Fibroblast of the conjunctiva (primary cell): Measurements from ENCODE around the gene MXD3.
"Not testable (repeated sequence)": the region's sequence is repeated elsewhere in the genome, so short reads cannot be mapped to it uniquely, and the experiment has no call there.

ENCODE experiments used
- DNase-seq: peaks from one replicate; pipeline ENCODE4 v3.0.0-alpha.2; 2010; ENCODE audit warnings: low read depth

Gene MXD3

DNA sequence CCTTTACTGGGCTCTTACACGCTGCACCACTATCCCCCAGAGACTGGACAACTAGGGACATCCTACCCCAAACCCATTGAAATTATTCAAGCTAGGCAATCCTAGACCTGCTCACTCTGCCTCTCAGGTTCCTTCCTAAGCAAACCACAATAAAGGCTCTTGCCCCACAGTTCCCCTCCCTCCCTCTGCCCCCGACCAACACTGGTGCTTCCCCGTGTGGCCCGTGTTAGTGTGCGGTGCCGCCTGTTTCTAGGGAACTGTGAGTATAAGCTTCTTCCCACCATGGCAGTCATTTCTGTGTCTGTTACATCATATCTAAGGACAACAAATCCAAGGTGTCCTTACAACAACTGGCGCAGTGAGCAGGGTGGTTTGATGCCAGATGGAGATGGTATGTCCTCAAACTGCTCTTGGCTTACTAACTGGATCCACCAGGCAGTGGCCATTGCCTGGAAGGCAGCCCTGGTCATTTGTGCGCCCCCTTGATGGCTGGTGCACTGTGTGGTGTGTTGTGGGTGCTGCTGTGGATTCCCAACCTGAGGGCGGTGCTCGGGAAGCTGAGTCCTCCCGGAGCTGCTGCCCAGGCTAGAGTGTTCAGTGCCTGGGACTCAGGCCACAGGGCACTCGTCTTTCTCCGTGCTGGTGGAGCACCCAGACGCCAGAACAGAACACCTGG is 8.4 kb upstream of the MXD3 start:
- no peak for DNase-seq

DNA sequence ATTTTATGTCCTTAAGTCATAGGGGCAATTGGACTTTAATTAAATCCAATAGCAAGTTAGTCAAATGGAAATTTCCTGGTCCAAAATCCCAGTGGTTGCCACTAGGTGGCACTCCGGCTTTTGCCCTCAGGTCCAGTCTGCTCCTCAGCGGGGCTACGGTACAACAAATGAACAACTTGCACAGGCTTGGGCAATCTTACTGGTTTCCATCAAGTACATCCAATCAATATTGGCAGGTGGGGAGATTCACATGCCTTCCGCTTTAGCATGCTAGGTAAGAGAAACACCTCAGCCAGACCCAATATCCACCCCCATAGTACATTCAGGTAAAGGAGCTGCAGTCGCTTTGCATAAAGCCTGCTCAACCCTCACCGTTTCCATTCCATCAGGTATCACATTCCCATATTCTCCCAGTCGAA is 6.3 kb upstream of the MXD3 start:
- peak; percentile 69 for DNase-seq

DNA sequence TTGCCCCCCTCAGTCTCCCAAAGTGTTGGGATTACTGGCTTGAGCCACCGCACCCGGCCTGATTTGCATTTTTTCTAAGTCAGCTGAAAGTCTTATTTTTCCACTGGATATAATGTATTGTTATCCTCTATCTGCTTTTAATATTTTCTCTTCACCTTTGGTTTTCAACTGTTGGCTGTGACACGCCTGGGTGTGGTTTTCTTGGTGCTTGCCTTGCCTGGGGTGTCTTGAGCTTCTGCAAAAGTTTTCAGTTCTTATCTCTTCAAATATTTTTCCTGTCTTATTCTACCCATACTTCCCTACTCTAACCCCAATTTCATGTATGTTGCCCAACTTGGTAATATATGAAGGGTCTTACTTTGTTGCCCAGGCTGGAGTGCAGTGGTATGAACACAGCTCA is 4.3 kb upstream of the MXD3 start:
- no peak for DNase-seq

DNA sequence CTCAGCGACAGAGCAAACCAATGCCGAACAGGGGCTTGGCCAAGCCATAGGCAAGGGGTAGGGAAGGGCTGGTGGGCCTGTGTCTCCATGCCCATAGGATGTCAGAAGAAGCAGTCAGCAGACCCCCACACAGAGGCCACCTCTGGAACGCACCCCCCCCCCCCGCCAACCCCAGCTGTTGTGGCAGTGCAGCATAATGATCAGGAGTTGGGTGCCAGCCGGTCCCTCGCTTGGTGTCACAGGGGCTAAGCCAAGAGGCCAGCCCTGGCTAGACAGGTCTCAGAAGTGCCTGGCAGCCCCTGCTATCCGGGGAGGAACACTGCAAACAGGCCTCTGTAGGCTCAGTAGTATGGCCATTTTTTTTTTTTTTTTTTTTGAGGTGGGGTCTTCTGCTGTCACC is 3.7 kb upstream of the MXD3 start:
- no peak for DNase-seq

DNA sequence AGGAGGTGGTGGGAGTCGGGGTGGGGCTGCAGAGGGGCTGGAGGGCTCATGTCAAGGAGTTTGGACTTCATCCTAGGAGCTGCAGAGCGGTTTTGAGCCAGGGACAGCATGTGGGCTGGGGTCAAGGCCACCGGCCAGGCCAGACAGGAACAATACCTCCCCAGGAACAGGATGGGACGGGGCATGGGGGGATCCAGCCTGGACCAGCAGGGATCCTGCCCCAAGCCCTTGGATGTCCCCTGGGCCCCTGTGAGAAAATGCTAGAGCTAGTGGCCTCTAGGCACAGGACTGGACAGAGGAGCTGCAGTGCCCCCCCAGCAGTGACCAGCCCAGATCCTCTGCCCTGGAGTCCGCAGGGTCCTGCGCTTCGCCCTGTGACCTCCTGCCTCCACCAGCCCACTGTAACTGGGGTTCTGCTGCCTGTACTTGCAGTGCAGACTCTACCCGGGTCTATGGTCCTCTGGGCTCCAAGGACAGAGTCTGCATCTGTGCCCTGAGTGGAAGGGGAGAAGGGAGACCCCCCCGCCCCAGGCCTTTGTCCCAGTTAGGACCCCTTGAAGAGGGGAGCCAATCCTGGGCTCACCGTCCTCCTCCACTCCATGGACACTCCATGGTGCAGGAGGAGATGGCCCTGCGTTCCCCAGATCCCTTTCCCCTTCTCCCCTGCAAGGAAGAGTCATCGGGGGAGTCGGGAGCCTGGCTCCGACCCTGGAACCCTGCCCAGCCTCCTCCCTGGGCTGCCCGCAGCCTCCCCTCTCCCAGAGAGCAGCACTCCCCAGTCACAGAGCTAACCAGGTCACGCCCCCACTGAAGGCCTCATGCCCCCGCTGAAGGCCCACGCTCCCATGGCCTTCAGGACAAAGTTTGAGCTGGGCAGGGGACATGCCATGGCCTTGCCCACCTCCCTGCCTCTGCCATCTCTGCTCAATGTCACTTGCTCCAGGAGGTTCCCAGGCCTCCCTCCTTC is 3.0 kb upstream of the MXD3 start:
- DNase-seq, result no peak

GRCh38 chr5:177313561-177314259 is 2.0 kb upstream of the MXD3 start:
- DNase-seq, result no peak

GRCh38 chr5:177312649-177313181 is 1.0 kb upstream of the MXD3 start:
- no peak for DNase-seq

GRCh38 chr5:177311392-177311722 is 341 bp downstream of the MXD3 start:
- no peak for DNase-seq

DNA sequence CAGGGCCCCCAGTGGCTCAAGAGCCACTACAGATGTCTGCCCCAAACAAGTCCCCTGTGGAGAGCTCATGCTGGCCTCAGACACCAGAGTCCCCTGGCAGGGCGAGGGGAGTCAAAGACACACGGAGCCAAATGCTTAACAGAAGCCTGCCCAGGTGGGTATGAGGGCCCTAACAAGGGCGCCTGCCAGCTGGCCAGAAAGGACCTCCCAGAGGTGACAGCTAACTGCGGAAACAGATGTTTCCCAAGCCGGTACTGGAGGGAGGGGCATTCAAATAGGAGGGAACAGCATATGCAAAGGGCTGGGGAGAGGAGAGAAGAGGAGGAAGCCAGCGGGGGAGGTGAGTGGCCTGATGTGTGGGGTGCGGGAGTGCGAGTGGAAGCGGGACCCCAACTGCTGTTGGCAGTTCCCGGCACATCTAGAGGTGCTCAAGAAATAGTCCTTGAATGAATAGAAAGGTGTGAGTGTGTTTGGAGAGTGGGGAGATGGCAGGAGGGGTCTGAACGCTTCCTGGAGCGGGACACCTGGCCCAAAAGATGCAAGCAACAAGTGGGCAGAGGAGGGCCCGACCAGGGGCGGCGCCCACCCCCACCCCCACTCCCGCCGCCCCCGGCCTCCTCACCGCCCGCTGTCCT is 824 bp downstream of the MXD3 start:
- DNase-seq, result no peak

- no peak for DNase-seq
Measured at GRCh38 chr5:177310332-177310731, 1.4 kb downstream of the MXD3 start.

DNA sequence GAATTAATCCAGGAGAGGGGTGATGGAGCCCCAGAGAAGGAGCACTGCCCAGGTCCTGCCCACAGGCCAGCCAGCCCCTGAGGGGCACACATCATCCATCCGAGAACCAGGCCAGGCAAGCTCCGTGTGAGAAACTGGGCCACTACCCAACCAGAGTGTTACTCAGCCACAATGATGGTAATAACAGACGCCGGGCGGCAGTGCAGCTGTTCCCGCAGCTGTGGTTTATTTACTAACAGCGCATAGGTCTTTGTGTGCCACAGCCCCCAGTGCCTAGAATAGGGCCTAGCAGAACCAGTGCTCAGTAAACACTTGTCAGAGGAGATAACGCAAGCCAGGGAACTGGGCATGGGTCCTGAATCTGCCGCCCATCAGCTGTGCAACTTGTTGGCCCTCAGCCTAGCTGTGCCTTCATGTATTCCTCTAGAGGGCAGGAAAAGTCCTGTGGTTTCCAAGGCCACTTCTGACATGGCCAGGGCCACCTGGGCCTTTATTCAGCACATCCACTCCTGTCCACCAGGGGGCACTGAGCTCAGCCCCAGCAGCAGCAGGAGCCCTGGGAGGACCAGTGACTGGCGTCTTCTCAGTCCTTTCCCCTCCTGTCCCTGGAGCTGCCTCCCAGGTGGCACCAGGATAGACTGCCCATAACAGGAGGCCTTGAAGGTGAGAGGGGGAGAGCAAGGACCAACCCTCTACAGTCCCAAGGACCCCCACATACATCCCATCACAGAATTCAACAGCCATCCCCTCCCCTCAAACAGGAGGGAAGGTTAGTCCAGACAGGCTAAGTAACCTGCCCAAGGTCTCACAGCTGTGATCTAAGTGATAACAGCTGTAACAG is 2.1 kb downstream of the MXD3 start:
- peak; percentile 45 for DNase-seq

DNA sequence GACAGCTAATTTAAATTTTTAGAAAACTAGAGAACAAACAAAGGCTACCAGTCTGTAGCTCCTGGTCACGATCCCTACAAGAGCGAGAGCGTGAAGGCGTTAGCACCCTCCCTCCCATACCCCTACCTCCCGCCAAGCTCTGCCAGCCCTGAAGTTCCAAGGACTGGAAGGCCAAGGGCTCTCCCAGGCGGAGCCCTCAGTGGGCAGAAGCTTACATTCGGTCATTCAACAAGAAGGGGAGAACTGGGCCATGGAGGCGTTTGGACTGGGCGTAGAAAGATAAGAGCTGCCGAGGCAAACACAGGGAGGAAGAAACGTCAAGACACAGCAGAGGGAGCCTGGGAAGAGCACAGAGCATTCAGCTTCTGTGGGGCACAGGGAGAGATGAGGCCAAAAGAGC is 3.0 kb downstream of the MXD3 start:
- no peak for DNase-seq

DNA sequence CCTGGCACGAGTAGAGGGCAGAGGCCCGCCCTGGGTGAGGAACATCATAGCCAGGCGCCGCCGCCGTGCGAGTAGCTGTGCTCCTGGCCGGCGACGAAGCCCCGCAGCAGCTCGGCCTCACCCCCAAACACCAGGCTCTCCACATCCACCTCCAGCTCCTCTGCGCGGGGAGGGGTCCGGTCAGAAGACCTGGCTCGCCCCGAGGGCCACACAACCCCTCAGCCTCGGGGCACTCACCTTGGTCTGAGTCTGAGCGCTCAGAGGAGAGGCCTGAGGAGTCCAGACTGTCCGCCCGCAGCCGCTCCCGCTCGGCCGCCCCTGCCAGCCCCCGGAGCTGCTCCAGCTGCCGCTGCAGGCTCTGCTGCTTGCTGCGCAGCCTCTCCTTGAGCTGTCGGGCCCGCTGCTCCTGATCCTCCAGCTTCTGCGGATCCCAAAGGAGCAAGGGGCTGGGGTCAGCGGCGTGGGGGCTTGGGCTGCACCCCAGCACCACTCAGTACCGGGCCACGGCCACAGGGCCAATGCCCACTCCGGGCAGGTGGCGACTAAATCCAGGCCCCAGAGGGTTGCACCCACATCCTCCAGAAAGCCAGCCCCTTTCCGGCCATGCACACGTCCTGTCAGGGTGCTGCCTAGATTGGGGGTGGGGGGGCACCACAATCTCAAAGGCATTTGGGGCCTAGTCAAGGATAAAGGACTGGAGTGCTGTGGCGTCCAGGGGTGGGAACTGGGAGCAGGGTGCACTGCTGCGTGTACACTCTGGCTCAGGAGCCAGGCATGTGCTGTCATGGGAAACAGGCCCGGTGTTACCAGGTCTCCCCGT is 3.9 kb downstream of the MXD3 start:
- DNase-seq, result no peak

DNA sequence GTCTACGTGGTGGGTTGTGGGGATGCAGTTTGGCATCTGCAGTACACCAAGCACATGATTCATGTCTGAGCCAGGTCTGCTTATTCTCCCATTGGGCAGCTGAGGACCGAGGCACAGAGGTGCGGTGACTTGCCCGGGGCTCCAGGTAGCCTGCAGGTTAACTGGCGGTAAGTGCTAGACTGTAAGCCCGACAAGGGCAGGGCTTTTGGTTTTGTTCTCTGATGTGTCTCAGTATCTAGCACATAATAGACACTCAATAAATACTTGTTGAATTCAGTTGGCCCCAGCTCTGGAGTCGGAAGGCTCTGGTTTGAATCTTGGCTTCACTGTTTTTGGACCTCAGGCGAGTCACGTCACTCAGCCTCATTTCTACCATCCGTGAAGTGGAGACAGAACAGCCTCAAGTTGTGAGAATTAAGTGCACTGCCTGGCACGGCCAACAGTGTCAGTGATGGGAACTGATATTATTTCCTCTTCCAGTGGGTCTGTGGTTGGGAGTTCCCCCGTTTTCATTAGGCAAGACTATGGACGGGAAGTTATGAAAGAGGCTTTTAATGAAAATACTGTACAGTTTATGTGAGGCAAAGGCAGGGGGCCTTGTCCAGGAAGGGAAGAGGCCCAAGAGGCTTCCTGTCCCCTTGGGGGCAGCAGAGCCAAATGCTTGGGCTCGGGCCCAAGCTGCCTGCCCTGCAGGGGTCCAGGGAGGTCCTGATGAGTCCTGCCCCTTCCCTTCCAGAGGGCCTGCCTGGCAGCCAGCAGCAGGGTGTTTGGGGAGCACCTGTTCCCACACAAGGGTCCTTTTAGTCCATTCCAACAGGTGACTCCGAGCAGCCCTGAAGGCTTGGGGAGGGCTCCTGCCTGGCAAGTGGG is 4.8 kb downstream of the MXD3 start:
- no peak for DNase-seq

GRCh38 chr5:177306103-177306640 is 5.5 kb downstream of the MXD3 start:
- DNase-seq, result not testable (repeated sequence)

DNA sequence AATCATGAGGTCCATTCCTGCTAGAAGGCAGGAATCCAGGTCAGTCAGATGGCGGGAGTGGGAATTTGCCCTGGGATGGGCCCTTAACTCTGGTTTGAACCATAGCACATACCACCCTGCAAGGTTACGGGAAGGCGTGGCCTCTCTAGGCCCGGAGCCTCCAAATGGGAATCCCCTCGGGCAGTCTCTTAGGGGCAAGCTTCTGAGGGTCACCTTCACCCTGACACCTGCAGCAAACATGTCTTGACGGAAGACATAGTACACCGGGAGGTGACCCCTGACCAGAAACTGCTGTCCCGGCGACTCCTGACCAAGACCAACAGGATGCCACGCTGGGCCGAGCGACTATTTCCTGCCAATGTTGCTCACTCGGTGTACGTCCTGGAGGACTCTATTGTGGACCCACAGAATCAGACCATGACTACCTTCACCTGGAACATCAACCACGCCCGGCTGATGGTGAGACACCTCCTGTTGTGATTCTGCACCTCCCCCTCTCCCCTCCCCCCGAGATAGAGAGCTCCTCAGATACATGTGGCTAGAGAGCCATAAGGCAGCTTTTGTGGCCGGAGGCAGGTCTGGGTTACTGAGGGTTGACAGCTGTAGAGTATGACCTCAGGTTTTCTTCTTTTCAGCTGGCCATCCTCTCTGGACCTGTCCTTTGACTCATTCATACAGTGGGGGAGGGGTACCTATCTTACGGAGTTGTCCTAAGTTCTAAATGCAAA is 7.1 kb downstream of the MXD3 start:
- no peak for DNase-seq

DNA sequence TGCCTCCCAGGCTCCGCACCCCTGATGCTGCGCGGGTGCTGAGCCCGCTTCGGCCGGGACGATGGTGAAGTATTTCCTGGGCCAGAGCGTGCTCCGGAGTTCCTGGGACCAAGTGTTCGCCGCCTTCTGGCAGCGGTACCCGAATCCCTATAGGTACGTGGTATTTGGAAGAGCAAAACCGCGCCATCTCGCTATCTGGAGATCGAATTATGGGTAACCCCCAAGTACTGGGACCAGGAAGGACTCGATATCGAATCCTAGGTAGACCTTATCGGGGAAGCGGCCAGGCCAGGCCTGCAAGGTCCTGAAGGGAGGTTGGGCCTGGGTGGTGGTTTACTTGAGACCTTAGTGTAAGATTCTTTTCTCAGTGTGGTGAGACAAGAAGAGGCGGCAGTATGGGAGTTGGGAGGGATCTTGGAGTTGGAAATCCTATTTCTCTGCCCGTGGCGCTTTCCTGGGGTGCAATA is 7.7 kb downstream of the MXD3 start:
- DNase-seq, result no peak
